Neural cell (in vitro differentiated cells): ENCODE measurements around the gene MYO1D. TPM values are rescaled to one million over a fixed set of nuclear protein-coding genes. Genes with fewer than 3 reads are reported as not detected.

Experiments used
- H2AFZ ChIP-seq: fragments of 200-600, 300-800 bp; sonication (generic), shearing (Covaris generic); 2 replicates; pipeline ENCODE4 v1.6.0; 2014; ENCODE audit warnings: low read depth, mild to moderate bottlenecking, antibody characterized with exemption, low read length, moderate library complexity
- H3F3A ChIP-seq: fragments of 200-600 bp; shearing (Covaris generic); 2 replicates; pipeline ENCODE4 v1.6.1; 2016; ENCODE audit warnings: mild to moderate bottlenecking, moderate library complexity, mixed read lengths, antibody characterized with exemption, low read length; ENCODE audit not compliant: insufficient read depth, poor library complexity, severe bottlenecking
- H3K27ac ChIP-seq: fragments of 200-600, 300-800 bp; sonication (generic), shearing (Covaris generic); 2 replicates; pipeline ENCODE4 v1.5.1; 2014; ENCODE audit warnings: mild to moderate bottlenecking, low read length, moderate library complexity
- H3K27me3 ChIP-seq: fragments of 300-800, 200-600 bp; sonication (generic), shearing (Covaris generic); 2 replicates; pipeline ENCODE4 v1.6.0; 2014; ENCODE audit warnings: mild to moderate bottlenecking, low read depth, low read length, moderate library complexity; ENCODE audit not compliant: insufficient read depth
- H3K36me3 ChIP-seq: fragments of 300-800, 200-600 bp; sonication (generic), shearing (Covaris generic); 2 replicates; pipeline ENCODE4 v1.5.1; 2014; ENCODE audit warnings: mild to moderate bottlenecking, antibody characterized with exemption, low read length, moderate library complexity; ENCODE audit not compliant: insufficient read depth
- H3K4me2 ChIP-seq: fragments of 300-800, 200-600 bp; sonication (generic), shearing (Covaris generic); 2 replicates; pipeline ENCODE4 v1.6.0; 2014; ENCODE audit warnings: mild to moderate bottlenecking, low read length
- H3K4me3 ChIP-seq: fragments of 300-800, 200-600 bp; sonication (generic), shearing (Covaris generic); 2 replicates; pipeline ENCODE4 v1.5.1; 2014; ENCODE audit warnings: mild to moderate bottlenecking, low read length, moderate library complexity
- H3K79me2 ChIP-seq: fragments of 200-600 bp; shearing (Covaris generic); replicated peaks from 2 replicates; pipeline ENCODE4 v1.6.0; 2014; ENCODE audit warnings: mild to moderate bottlenecking, low read length, moderate library complexity; ENCODE audit not compliant: insufficient read depth
- H3K9ac ChIP-seq: fragments of 300-800, 200-600 bp; sonication (generic), shearing (Covaris generic); 2 replicates; pipeline ENCODE4 v1.6.1; 2016; ENCODE audit warnings: mild to moderate bottlenecking, low read length, mixed read lengths
- H3K9me2 ChIP-seq: fragments of 200-600 bp; shearing (Covaris generic); 2 replicates; pipeline ENCODE4 v1.6.1; 2016; ENCODE audit warnings: mild to moderate bottlenecking, low read length, mixed read lengths; ENCODE audit not compliant: insufficient read depth
- H3K9me3 ChIP-seq: fragments of 200-600, 300-800 bp; sonication (generic), shearing (Covaris generic); 2 replicates; pipeline ENCODE4 v1.6.1; 2016; ENCODE audit warnings: mild to moderate bottlenecking, mixed run types, low read length, moderate library complexity, mixed read lengths
- H4K20me1 ChIP-seq: fragments of 200-600 bp; shearing (Covaris generic); 2 replicates; pipeline ENCODE4 v1.6.1; 2016; ENCODE audit warnings: mild to moderate bottlenecking, mixed run types; ENCODE audit not compliant: insufficient read depth
- EP300 ChIP-seq: fragments of 450-650 bp; conservative IDR thresholded peaks from 2 replicates; pipeline ENCODE4 v1.6.1; 2014; ENCODE audit warnings: antibody characterized with exemption, mild to moderate bottlenecking, moderate library complexity; ENCODE audit not compliant: poor library complexity, severe bottlenecking
- EZH2 ChIP-seq: fragments of 200-600, 300-800 bp; shearing (Covaris generic), sonication (generic); IDR thresholded peaks from 2 replicates; pipeline ENCODE4 v1.6.1; 2014; ENCODE audit warnings: antibody characterized with exemption, low read length, borderline replicate concordance, mild to moderate bottlenecking; ENCODE audit not compliant: insufficient read depth, poor library complexity, severe bottlenecking
- MXI1 ChIP-seq: fragments of 450-650 bp; conservative IDR thresholded peaks from 2 replicates; pipeline ENCODE4 v1.6.1; 2014; ENCODE audit warnings: antibody characterized with exemption, mild to moderate bottlenecking; ENCODE audit not compliant: poor library complexity, severe bottlenecking
- POLR2AphosphoS5 ChIP-seq: IDR thresholded peaks from 2 replicates; pipeline ENCODE4 v1.6.1; 2012
- RAD21 ChIP-seq: fragments of 450-650 bp; conservative IDR thresholded peaks from 2 replicates; pipeline ENCODE4 v1.6.1; 2014; ENCODE audit warnings: antibody characterized with exemption, mild to moderate bottlenecking, moderate library complexity
- SMC3 ChIP-seq: fragments of 450-650 bp; conservative IDR thresholded peaks from 2 replicates; pipeline ENCODE4 v1.6.1; 2014; ENCODE audit warnings: antibody characterized with exemption, mild to moderate bottlenecking, moderate library complexity; ENCODE audit not compliant: poor library complexity
- TAF1 ChIP-seq: IDR thresholded peaks from 2 replicates; pipeline ENCODE4 v1.6.1; 2012; ENCODE audit warnings: low read depth
- polyA plus RNA-seq: library from polyadenylated mRNA; depleted of rRNA; stranded (reverse); fragments of >200 nt; gene quantifications from 2 replicates; pipeline ENCODE4 v1.2.3, GENCODE V29; 2014
- TF ChIP-seq, protein P1 (sequence below): fragments of 450-650 bp; IDR thresholded peaks from 2 replicates; pipeline ENCODE4 v1.5.1; 2014; ENCODE audit warnings: antibody characterized with exemption, mild to moderate bottlenecking, moderate library complexity; ENCODE audit not compliant: poor library complexity, severe bottlenecking
- TF ChIP-seq, protein P2 (sequence below): IDR thresholded peaks from 2 replicates; pipeline ENCODE4 v1.6.1; 2012; ENCODE audit warnings: borderline replicate concordance

MYO1D gene
- polyA plus RNA-seq, 1 donor from 2014 or later: 10.7 TPM

DNA sequence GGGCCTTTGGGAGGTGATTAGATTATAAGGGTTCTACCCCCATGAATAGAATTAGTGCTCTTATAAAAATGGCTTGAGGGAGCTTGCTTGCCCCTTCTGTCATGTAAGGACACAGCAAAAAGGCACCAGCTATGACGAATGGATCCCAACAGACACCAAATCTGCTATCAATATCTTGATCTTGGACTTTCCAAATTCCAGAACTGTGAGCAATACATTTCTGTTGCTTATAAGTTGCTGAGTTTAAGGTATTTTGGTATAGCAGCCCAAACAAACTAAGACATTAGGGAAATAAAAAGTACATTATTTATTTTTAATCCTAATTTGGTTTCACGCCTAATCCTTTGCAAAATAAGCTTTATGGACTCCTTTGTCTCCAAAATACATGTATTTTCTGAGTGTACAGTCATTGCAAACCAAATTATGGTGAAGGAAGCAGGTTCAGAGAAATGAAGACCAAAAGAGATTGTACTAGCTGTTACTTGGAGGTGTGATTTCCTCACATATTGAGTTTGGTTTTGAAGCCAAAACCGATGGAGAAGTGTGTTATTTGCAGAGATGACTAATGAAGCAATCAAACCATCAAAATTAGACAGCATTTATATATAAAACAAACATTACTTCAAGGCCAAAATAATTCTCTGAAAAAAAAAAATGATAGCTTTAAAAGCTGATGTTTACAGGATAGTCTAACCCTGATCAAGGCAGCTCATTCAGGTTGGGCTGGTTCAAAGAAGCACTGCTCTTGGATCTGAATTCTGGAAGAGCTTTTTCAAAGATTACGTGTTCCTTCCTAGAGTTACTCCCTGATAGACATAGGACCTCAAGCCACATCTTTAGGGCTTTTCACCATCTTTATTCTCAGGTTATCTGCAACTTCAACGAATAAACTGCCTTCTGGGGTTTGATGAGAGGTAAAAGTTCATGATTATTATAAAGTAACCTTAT is 71.6 kb downstream of the MYO1D start:
- H3K36me3 ChIP-seq: no peaks in the 10 kb centered on the region
- H3K9me2 ChIP-seq: no peaks in the 10 kb centered on the region
- H3K9me3 ChIP-seq: no peaks in the 10 kb centered on the region
- TF ChIP-seq TAF1: no peak
- no peak for TF ChIP-seq EZH2
- TF ChIP-seq RAD21: no peak
- TF ChIP-seq, protein P1, sequence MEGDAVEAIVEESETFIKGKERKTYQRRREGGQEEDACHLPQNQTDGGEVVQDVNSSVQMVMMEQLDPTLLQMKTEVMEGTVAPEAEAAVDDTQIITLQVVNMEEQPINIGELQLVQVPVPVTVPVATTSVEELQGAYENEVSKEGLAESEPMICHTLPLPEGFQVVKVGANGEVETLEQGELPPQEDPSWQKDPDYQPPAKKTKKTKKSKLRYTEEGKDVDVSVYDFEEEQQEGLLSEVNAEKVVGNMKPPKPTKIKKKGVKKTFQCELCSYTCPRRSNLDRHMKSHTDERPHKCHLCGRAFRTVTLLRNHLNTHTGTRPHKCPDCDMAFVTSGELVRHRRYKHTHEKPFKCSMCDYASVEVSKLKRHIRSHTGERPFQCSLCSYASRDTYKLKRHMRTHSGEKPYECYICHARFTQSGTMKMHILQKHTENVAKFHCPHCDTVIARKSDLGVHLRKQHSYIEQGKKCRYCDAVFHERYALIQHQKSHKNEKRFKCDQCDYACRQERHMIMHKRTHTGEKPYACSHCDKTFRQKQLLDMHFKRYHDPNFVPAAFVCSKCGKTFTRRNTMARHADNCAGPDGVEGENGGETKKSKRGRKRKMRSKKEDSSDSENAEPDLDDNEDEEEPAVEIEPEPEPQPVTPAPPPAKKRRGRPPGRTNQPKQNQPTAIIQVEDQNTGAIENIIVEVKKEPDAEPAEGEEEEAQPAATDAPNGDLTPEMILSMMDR: no peak
- TF ChIP-seq, protein P2, sequence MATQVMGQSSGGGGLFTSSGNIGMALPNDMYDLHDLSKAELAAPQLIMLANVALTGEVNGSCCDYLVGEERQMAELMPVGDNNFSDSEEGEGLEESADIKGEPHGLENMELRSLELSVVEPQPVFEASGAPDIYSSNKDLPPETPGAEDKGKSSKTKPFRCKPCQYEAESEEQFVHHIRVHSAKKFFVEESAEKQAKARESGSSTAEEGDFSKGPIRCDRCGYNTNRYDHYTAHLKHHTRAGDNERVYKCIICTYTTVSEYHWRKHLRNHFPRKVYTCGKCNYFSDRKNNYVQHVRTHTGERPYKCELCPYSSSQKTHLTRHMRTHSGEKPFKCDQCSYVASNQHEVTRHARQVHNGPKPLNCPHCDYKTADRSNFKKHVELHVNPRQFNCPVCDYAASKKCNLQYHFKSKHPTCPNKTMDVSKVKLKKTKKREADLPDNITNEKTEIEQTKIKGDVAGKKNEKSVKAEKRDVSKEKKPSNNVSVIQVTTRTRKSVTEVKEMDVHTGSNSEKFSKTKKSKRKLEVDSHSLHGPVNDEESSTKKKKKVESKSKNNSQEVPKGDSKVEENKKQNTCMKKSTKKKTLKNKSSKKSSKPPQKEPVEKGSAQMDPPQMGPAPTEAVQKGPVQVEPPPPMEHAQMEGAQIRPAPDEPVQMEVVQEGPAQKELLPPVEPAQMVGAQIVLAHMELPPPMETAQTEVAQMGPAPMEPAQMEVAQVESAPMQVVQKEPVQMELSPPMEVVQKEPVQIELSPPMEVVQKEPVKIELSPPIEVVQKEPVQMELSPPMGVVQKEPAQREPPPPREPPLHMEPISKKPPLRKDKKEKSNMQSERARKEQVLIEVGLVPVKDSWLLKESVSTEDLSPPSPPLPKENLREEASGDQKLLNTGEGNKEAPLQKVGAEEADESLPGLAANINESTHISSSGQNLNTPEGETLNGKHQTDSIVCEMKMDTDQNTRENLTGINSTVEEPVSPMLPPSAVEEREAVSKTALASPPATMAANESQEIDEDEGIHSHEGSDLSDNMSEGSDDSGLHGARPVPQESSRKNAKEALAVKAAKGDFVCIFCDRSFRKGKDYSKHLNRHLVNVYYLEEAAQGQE: no peak
- TF ChIP-seq POLR2AphosphoS5: no peak
- no peak for TF ChIP-seq EP300
- no peak for TF ChIP-seq MXI1
- TF ChIP-seq SMC3: no peak
- H3K27me3 ChIP-seq: no peaks in the 10 kb centered on the region
- H3K9ac ChIP-seq: no peak overlapping the region
- no peak overlapping the region for H3K4me2 ChIP-seq
- H2AFZ ChIP-seq: no peak overlapping the region
- H3K4me3 ChIP-seq: no peak overlapping the region
- no peak overlapping the region for H3K27ac ChIP-seq
- H4K20me1 ChIP-seq: no peaks in the 10 kb centered on the region
- H3F3A ChIP-seq: no peaks in the 10 kb centered on the region
- no peaks in the 10 kb centered on the region for H3K79me2 ChIP-seq

DNA sequence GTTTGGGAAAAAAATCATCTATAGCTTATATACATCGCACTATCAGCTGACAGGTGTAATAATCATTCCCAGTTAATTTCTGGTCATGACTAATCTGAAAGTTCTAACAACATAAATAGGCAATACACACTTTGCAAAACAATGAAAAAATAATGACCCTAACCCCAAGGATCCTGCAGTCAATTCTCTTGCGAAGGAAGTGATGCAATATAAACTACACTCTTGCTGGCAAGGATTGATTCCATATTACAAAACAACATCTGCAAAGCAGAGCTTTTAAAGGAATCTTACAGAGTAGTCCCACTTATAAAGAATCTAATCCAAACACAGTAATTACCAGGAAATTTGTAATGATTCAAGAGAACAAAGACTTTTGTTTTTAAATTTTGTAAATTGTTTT is 73.4 kb downstream of the MYO1D start:
- no peaks in the 10 kb centered on the region for H3K9me3 ChIP-seq
- TF ChIP-seq, protein P1: no peak
- no peak for TF ChIP-seq TAF1
- no peak for TF ChIP-seq RAD21
- TF ChIP-seq MXI1: no peak
- TF ChIP-seq, protein P2: no peak
- no peak for TF ChIP-seq POLR2AphosphoS5
- H3K36me3 ChIP-seq: no peaks in the 10 kb centered on the region

More for the DNA sequence above, 73.4 kb downstream of the MYO1D start:
- Histone ChIP-seq H4K20me1 (no peaks in the 10 kb centered on the region), H3K79me2 (no peaks in the 10 kb centered on the region), H3K4me2 (no peak overlapping the region), H3K27ac (no peak overlapping the region), H3F3A (no peaks in the 10 kb centered on the region), H3K9ac (no peak overlapping the region), H3K27me3 (no peaks in the 10 kb centered on the region), H3K4me3 (no peak overlapping the region), H2AFZ (no peak overlapping the region), H3K9me2 (no peaks in the 10 kb centered on the region)
